ENCODE data around the gene RHOT2.

DNA sequence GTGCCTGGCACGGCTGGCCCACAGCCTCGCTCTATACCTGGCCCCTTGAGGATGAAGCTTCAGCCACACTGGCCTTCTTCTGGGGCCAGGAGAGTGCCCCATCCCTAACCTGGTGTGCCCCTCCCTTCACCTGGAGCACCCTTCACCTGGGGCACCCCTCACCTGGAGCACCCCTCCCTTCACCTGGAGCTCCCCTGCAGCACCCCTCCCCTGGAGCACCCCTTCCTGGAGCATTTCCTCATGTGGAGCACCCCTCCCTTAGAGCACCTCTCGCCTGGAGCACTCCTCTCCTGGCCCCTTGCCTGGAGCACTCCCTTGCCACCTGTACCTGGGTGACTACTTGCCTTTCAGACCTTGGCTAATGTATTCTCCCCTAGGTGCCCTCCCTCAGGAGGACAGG, 40.1 kb downstream of the RHOT2 start:
- no peak for TF ChIP-seq POLR2A (IDR thresholded peaks at IDR 0.05; ENCODE audit: low read depth, low read length)
- no peak for TF ChIP-seq POLR2AphosphoS5 (IDR thresholded peaks at IDR 0.05; ENCODE audit: low read depth, low read length)

All from GM12891 (cell line).